Stimulated activated CD4-positive, alpha-beta T cell treated with anti-CD3 and anti-CD28 coated beads, TNF-alpha, amount 100 ng/mL, for 1 hour (primary cell): ENCODE measurements around the gene UBXN11.
A peak's percentile ranks its signal among the peaks of the same experiment; 100 is the strongest.
"Not testable (repeated sequence)": the region's sequence is repeated elsewhere in the genome, so short reads cannot be mapped to it uniquely, and the experiment has no call there.

Experiments
- DNase-seq, 3 donors: peaks; one replicate each; pipeline ENCODE4 v3.0.0-alpha.2; 2020; ENCODE audit warnings: low read depth in 3 of 3, low spot score in 1 of 3

UBXN11 gene

GRCh38 chr1:26305667-26306289, 658 bp downstream of the UBXN11 start:
- no peak for DNase-seq

- no peak for DNase-seq
Observed at GRCh38 chr1:26302733-26303405, 3.6 kb downstream of the UBXN11 start.

GRCh38 chr1:26300578-26301275, 5.7 kb downstream of the UBXN11 start:
- DNase-seq, result no peak

DNA sequence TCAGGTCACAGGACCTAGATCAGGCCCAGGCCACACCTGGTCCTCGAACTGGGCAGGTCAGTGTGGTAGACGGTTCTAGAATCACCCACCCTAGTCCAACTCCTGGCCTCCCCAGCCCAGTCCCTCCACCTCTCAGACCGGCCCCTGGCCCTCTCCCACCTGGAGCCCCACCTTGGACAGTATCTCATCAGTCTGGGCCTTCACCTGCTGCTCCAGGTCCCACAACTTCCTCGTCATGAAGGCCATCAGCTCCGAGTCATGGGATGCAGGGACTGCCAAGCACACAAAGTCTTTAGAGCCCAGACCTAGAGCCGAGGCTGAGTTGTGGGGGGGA, 8.7 kb downstream of the UBXN11 start:
- DNase-seq, result no peak

- no peak for DNase-seq
Observed at GRCh38 chr1:26297057-26297790, 9.2 kb downstream of the UBXN11 start.

- DNase-seq, result no peak
Observed at GRCh38 chr1:26296340-26297056, 9.9 kb downstream of the UBXN11 start.

DNA sequence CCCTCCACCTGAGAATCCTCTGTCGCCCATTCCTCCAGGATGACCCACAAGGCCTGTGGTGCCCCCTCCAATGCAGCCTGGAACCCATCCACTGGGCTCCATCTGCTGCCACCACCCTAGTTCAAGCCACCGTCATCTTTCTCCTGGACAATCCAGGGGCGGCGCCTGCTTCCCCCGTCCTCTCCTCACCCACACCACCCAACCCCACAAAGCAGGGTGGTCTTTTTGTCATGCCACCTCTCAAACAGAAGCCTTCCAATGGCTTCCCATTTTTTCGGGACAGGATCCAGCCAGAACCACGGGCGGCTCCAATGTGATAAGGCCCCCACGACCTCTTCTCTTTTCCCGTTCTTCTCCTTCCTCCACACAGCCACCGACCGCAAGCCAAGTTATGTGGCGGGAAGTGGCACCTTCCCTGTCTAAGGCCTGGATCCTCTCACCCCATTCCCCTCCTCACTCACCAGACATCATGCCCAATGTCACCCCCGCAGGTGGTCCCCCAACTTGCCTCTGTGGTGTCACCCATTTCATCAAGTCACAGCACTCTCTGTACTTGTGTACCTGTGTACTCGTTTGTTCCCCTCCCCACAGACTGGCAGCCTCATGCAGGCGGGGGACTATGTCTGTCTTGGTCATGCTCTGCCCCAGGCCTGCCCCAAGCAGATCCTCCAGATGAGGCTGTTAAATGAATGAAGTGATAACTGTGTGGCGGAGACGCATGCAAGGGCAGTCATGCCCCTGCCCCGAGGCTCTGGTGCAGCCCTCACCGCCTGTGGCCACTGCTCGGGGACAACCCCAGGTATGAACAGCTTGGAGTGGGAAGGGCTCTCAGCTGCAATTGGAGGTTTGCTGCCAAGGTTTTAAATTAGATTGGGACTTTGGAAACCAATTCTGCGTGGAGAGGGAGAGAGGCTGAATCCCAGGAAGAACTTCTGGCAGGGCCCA, 11.0 kb downstream of the UBXN11 start:
- no peak for DNase-seq

DNA sequence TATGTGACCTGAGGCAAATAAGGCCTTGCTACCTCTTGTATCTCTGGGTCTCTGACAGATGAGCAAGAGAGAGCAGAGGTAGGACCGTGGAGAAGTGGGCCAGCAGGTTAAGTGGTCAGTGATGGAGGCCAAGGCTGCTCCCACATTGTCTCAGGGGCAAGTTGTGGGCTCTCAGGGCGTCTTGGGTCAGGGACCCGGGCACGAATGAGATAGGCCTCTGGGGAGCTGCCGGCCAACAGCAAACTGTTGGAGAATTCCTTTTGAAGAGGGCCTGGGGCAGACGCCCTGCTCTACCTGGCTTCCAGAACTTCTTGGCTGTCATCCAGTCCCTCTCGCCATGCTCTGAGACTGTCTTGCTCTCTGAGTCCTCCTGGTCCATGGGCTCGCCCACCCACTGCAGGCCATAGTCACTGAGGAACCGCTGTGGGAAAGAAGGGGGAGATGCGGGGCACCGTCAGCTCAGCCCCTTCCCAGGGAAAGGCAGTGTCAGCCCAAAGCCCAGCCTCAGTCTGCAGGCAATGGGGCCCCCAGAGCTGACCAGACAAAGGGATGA, 12.4 kb downstream of the UBXN11 start:
- no peak for DNase-seq

DNA sequence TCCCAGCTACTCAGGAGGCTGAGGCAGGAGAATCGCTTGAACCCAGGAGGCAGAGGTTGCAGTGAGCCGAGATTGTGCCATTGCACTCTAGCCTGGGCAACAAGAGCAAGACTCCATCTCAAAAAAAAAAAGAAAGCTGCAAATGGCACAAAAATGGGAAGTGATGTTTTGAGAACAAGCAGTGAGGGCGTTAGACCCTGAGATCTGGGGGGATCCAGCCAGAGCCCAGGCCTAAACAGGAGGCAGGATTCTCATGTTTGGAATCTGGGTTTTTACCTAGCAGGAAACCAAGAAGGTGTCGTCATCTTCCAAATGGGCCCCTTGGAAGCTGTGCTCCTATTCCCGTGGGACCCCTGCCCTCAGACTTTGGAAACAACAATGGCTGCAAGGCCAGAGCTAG, 13.7 kb downstream of the UBXN11 start:
- DNase-seq, result not testable (repeated sequence)

GRCh38 chr1:26291939-26292338, 14.5 kb downstream of the UBXN11 start:
- DNase-seq, result no peak

GRCh38 chr1:26291433-26291832, 15.0 kb downstream of the UBXN11 start:
- DNase-seq, result no peak

DNA sequence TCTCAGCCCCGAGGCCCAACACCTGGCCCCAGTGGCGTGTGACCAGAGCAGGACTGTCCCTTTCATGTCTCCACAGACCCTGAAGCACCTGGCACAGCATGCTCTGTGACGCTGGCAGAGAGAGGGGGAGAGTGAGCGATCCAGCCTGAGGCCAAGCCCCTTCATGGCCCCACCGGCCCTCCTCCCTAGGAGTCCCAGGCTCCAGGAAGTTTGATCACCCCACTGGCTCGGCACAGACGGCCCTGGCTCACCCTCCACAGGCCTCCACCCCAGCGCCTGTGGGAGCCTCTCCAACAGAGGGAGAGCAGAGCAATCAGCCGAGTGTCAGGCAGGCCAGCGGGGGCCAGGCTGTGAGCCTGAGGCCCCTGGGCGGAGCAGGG, 15.6 kb downstream of the UBXN11 start:
- no peak for DNase-seq

- no peak for DNase-seq
Observed at GRCh38 chr1:26290122-26290881, 16.1 kb downstream of the UBXN11 start.

- no peak for DNase-seq
Observed at GRCh38 chr1:26289158-26290059, 17.0 kb downstream of the UBXN11 start.

GRCh38 chr1:26288311-26288941, 18.0 kb downstream of the UBXN11 start:
- peak in 1 of 3 donors; percentile 38 for DNase-seq

GRCh38 chr1:26287811-26288210, 18.6 kb downstream of the UBXN11 start:
- DNase-seq, result no peak

DNA sequence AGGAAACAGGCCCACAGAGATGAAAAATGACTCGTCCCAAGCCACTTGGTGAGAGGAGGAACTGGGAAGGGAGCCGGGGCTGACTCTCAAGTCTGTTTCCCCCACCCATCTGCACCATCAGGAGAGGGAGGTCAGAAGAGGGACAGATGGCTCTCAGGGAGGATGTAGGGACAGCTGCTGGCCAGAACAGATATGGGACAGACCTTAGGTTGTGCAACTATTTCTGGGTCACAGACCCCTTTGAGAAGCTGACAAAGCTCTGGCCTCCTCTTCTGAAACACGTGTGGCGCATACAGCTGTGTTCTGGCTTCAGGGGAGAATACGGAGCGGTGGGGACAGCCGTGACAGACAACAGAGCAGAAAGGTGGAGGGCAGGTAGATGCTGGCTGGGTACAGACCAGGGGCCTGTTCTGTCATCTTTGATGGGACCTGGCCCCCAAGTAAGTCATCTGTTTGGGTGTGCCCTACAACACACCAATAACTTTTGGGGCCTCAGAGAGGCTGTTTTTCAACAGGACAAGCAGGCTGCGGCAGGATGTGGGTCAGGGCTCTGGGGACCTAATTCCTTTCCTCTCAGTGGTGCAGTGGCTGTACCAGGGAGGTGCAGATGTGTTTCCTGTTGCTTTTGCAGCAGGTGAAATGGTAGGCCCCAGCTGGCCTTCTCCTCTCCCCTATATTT, 19.3 kb downstream of the UBXN11 start:
- DNase-seq, result peak in 1 of 3 donors; percentile 62
